Liver (tissue), 9 donors: ENCODE measurements around the gene FKBP1A. TPM values are rescaled to one million over a fixed set of nuclear protein-coding genes. Genes with fewer than 3 reads are reported as not detected.

Source experiments
- DNase-seq: peaks from one replicate; pipeline ENCODE4 v3.0.0-alpha.2; 2017; ENCODE audit warnings: low spot score
- H3K27ac ChIP-seq, 2 donors: one replicate each; pipeline ENCODE4 v1.7.0; 2013; ENCODE audit warnings: inconsistent platforms in 2 of 2, low read length in 2 of 2, control low read depth in 1 of 2, low read depth in 1 of 2, mild to moderate bottlenecking in 1 of 2
- H3K27me3 ChIP-seq, 4 donors: one replicate each; pipeline versions ENCODE4 v1.6.1 to v1.7.0; 2013; ENCODE audit warnings: low read length in 3 of 4, inconsistent platforms in 1 of 4, mild to moderate bottlenecking in 1 of 4, moderate library complexity in 1 of 4; ENCODE audit not compliant: control insufficient read depth in 4 of 4, insufficient read depth in 4 of 4
- H3K36me3 ChIP-seq, 4 donors: one replicate each; pipeline versions ENCODE4 v1.6.1 to v1.7.0; 2013; ENCODE audit warnings: low read length in 3 of 4, mild to moderate bottlenecking in 3 of 4, low read depth in 1 of 4, moderate library complexity in 1 of 4; ENCODE audit not compliant: control insufficient read depth in 4 of 4, insufficient read depth in 3 of 4
- H3K4me1 ChIP-seq, 4 donors: one replicate each; pipeline versions ENCODE4 v1.6.1 to v1.7.0; 2013; ENCODE audit warnings: low read length in 3 of 4, mild to moderate bottlenecking in 3 of 4, moderate library complexity in 1 of 4; ENCODE audit not compliant: control insufficient read depth in 4 of 4, insufficient read depth in 4 of 4
- H3K4me3 ChIP-seq, 3 donors: one replicate each; pipeline versions ENCODE4 v1.6.1 to v1.7.0; 2013; ENCODE audit warnings: low read length in 3 of 3, control low read depth in 1 of 3, low read depth in 1 of 3, mild to moderate bottlenecking in 1 of 3
- H3K9ac ChIP-seq, 2 donors: one replicate each; pipeline ENCODE4 v1.7.0; 2013; ENCODE audit warnings: low read length in 2 of 2, mild to moderate bottlenecking in 2 of 2, moderate library complexity in 2 of 2, control low read depth in 1 of 2, low read depth in 1 of 2
- H3K9me3 ChIP-seq, 4 donors: one replicate each; pipeline versions ENCODE4 v1.6.1 to v1.7.0; 2013; ENCODE audit warnings: low read length in 3 of 4; ENCODE audit not compliant: control insufficient read depth in 4 of 4
- CTCF ChIP-seq: fragments of 150-350 bp; IDR thresholded peaks from 2 replicates; pipeline ENCODE4 v1.5.1; 2017; ENCODE audit warnings: improper control_type of control experiment, low read depth, low read length; ENCODE audit not compliant: missing input control
- EGR1 ChIP-seq, 2 donors: IDR thresholded peaks; 2 replicates each; pipeline ENCODE4 v1.6.1; 2016 to 2018; ENCODE audit warnings: antibody characterized with exemption in 2 of 2, low read depth in 2 of 2
- FOXA1 ChIP-seq: IDR thresholded peaks from 2 replicates; pipeline ENCODE4 v1.6.1; 2016; ENCODE audit warnings: antibody characterized with exemption
- FOXA2 ChIP-seq: IDR thresholded peaks from 2 replicates; pipeline ENCODE4 v1.6.1; 2016; ENCODE audit warnings: antibody characterized with exemption
- GABPA ChIP-seq, 2 donors: IDR thresholded peaks in 1 of 2; conservative IDR thresholded peaks in 1 of 2; 2 replicates each; pipeline ENCODE4 v1.6.1; 2016; ENCODE audit warnings: antibody characterized with exemption in 2 of 2, mild to moderate bottlenecking in 1 of 2, moderate library complexity in 1 of 2
- HNF4G ChIP-seq: IDR thresholded peaks from 2 replicates; pipeline ENCODE4 v1.6.1; 2016; ENCODE audit warnings: antibody characterized with exemption
- MAX ChIP-seq: IDR thresholded peaks from 2 replicates; pipeline ENCODE4 v1.6.1; 2016; ENCODE audit warnings: antibody characterized with exemption
- NR2F2 ChIP-seq: IDR thresholded peaks from 2 replicates; pipeline ENCODE4 v1.6.1; 2016; ENCODE audit warnings: antibody characterized with exemption
- REST ChIP-seq: IDR thresholded peaks from 2 replicates; pipeline ENCODE4 v1.6.1; 2016; ENCODE audit warnings: antibody characterized with exemption, mild to moderate bottlenecking
- RXRA ChIP-seq, 2 donors: IDR thresholded peaks; 2 replicates each; pipeline ENCODE4 v1.6.1; 2017 to 2018; ENCODE audit warnings: antibody characterized with exemption in 2 of 2, mild to moderate bottlenecking in 1 of 2
- YY1 ChIP-seq: IDR thresholded peaks from 2 replicates; pipeline ENCODE4 v1.6.1; 2016; ENCODE audit warnings: antibody characterized with exemption, mild to moderate bottlenecking
- ZBTB33 ChIP-seq: IDR thresholded peaks from 2 replicates; pipeline ENCODE4 v1.6.1; 2016; ENCODE audit warnings: antibody characterized with exemption
- WGBS: extraction: QIAGEN DNeasy Blood & Tissue Kit; methylation state at CpG from one replicate; pipeline ENCODE4 v1.1.7; 2013; 5-methylcytosine and 5-hydroxymethylcytosine counted together
- polyA plus RNA-seq, 2 donors: library from polyadenylated mRNA; stranded (reverse) in 1 of 2; unstranded in 1 of 2; fragments of 200-250 nt in 1 of 2; fragments of >200 nt in 1 of 2; fragmentation: Nextera tagmentation in 1 of 2; extraction: Ambion mirVana in 1 of 2; gene quantifications; one replicate each; pipeline versions ENCODE4 v1.2.1 to v1.2.3, GENCODE V29; 2013 to 2015
- total RNA-seq, 2 donors: library from RNA; depleted of rRNA; stranded (reverse); fragments of >200 nt; gene quantifications; one replicate each; pipeline ENCODE4 v1.2.3, GENCODE V29; 2014
- donor health status: healthy.
- donor health status: healthy.
- donor health status: healthy.
- donor health status: healthy.
- donor health status: healthy.

FKBP1A gene
- total and polyA plus RNA-seq, 4 donors = 49.3 to 114 (median 76.9) TPM

GRCh38 chr20:1423625-1424106 lies 30.8 kb upstream of the FKBP1A start:
- no peak for DNase-seq
- Histone ChIP-seq H3K4me3 (no peak overlapping the region), H3K9ac (no peak overlapping the region), H3K4me1 (no peaks in the 10 kb centered on the region), H3K27me3 (peaks cover 0 to 2% (median 0%) of the 10 kb centered on the region in 4 donors), H3K9me3 (peaks cover 0 to 3% (median 1%) of the 10 kb centered on the region in 4 donors), H3K36me3 (no peaks in the 10 kb centered on the region), H3K27ac (no peak overlapping the region)
- WGBS = 60% methylated on average over 7 of the region's 7 CpGs
- TF ChIP-seq RXRA (IDR thresholded peaks at IDR 0.05) = peak; percentile 39 to 40
- no peak for TF ChIP-seq FOXA2

GRCh38 chr20:1423206-1423605 lies 30.4 kb upstream of the FKBP1A start:
- WGBS = 88% methylated on average over 6 of the region's 6 CpGs
- Histone ChIP-seq H3K9me3 (peaks cover 0 to 3% (median 1%) of the 10 kb centered on the region in 4 donors), H3K4me3 (no peak overlapping the region), H3K4me1 (no peaks in the 10 kb centered on the region), H3K27ac (no peak overlapping the region), H3K27me3 (peaks cover 0 to 2% (median 0%) of the 10 kb centered on the region in 4 donors), H3K36me3 (no peaks in the 10 kb centered on the region), H3K9ac (no peak overlapping the region)
- no peak for TF ChIP-seq REST
- no peak for TF ChIP-seq NR2F2
- TF ChIP-seq FOXA1 = no peak
- no peak for TF ChIP-seq ZBTB33
- TF ChIP-seq MAX = no peak
- no peak for TF ChIP-seq RXRA (IDR thresholded peaks at IDR 0.05)
- TF ChIP-seq GABPA (IDR thresholded peaks at IDR 0.05 in 1 of 2, conservative IDR thresholded peaks at IDR 0.05 in 1 of 2) = no peak
- TF ChIP-seq HNF4G = no peak
- no peak for TF ChIP-seq CTCF
- no peak for TF ChIP-seq EGR1 (IDR thresholded peaks at IDR 0.05; ENCODE audit: low read depth in 2 of 2)
- no peak for TF ChIP-seq FOXA2
- TF ChIP-seq YY1 = no peak
- no peak for DNase-seq
